Ascending aorta (tissue), 2 donors: ENCODE data around the gene HSPB6. TPM values are rescaled to one million over a fixed set of nuclear protein-coding genes. Genes with fewer than 3 reads are reported as not detected.

Experiments
- DNase-seq, 2 donors: peaks; one replicate each; pipeline ENCODE4 v3.0.0-alpha.2; 2019; ENCODE audit warnings: low spot score in 2 of 2
- H3K27ac ChIP-seq, 2 donors: fragments of 200-600 bp; sonication (generic); one replicate each; pipeline ENCODE4 v1.5.1; 2016 to 2017; ENCODE audit warnings: mild to moderate bottlenecking in 1 of 2
- H3K27me3 ChIP-seq: fragments of 200-600 bp; sonication (generic); one replicate; pipeline ENCODE4 v1.5.1; 2017
- H3K36me3 ChIP-seq, 2 donors: fragments of 200-600 bp; sonication (generic); one replicate each; pipeline ENCODE4 v1.5.1; 2016
- H3K4me1 ChIP-seq, 2 donors: fragments of 200-600 bp; sonication (generic); one replicate each; pipeline ENCODE4 v1.5.1; 2016 to 2017; ENCODE audit warnings: mild to moderate bottlenecking in 1 of 2
- H3K4me3 ChIP-seq, 2 donors: fragments of 200-600 bp; sonication (generic); one replicate each; pipeline ENCODE4 v1.5.1; 2016 to 2017; ENCODE audit warnings: mild to moderate bottlenecking in 1 of 2
- H3K9me3 ChIP-seq, 2 donors: fragments of 200-600 bp; sonication (generic); one replicate each; pipeline ENCODE4 v1.5.1; 2016
- CTCF ChIP-seq, 3 experiments: fragments of 200-600 bp in 2 of 3; fragments of 450-650 bp in 1 of 3; sonication (generic) in 2 of 3; IDR thresholded peaks; one replicate each; pipeline ENCODE4 v1.5.1; 2016 to 2019; ENCODE audit warnings: antibody characterized with exemption in 3 of 3, mild to moderate bottlenecking in 1 of 3, moderate library complexity in 1 of 3
- intact Hi-C: fragments of 100-400 bp; cut with DNase I; formaldehyde crosslinking; loops from one replicate; pipeline ENCODE4 v1.15.1; 2023
- total RNA-seq: library from RNA; depleted of rRNA; stranded (reverse); fragments of >200 nt; gene quantifications from one replicate; pipeline ENCODE4 v1.1.0, GENCODE V29; 2016

Gene HSPB6
- total RNA-seq, 1 donor from 2014 or later: 265 TPM

DNA sequence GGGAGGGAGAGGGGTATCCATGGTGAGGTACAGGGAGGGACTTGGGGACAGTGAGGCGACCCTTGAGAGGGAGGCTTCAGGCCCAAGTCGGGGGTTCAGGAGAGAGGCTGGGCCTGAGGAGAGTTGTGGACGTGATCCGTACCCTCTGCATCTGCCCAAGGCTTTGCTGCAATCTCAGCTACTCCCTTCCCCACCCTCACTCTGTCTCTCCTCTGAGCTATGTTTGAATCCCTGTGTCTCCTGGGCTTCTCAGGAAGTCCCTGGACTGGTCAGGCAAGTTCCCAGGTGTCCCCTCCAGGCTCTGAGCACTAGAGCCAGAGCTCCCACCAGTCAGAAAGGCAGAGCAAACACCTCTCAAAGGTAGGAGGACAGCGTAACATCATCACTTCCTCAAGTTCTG, 6.7 kb downstream of the HSPB6 start:
- no peak for DNase-seq
- H3K9me3 ChIP-seq: no peaks in the 10 kb centered on the region
- no peaks in the 10 kb centered on the region for H3K27me3 ChIP-seq
- peak overlapping the region in 1 of 2 donors; percentile 15 for H3K27ac ChIP-seq
- peak overlapping the region in 1 of 2 donors; percentile 5 for H3K4me3 ChIP-seq
- H3K36me3 ChIP-seq: peaks cover 18 to 24% of the 10 kb centered on the region in 2 donors
- peaks cover 0 to 25% of the 10 kb centered on the region in 2 donors for H3K4me1 ChIP-seq
- intact Hi-C loops: no loop called here
- TF ChIP-seq CTCF (IDR thresholded peaks at IDR 0.05): no peak

- Histone ChIP-seq H3K4me1 (peaks cover 5 to 26% of the 10 kb centered on the region in 2 donors), H3K9me3 (no peaks in the 10 kb centered on the region), H3K36me3 (peaks cover 8 to 14% of the 10 kb centered on the region in 2 donors), H3K27ac (peak within 1 kb of the TSS; percentile 75 to 84), H3K4me3 (peak within 1 kb of the TSS; percentile 82 to 91), H3K27me3 (no peaks in the 10 kb centered on the region)
- intact Hi-C loops: loop anchor here (1.0 to 10.0 kb wide), 5 partner anchors 9 to 604 kb away; partner anchors contain the start of genes FXYD7, HSPB6, OVOL3 and POLR2I
- DNase-seq: peak; percentile 99 to 100
- no peak for TF ChIP-seq CTCF (IDR thresholded peaks at IDR 0.05)
These were observed 8.5 kb downstream of the HSPB6 start, which contains the start of gene LIN37 for GRCh38 chr19:35748106-35749020. Gene LIN37 (plus strand): TSS chr19:35748576. CDS start chr19:35748725, 149 bp downstream.

DNA sequence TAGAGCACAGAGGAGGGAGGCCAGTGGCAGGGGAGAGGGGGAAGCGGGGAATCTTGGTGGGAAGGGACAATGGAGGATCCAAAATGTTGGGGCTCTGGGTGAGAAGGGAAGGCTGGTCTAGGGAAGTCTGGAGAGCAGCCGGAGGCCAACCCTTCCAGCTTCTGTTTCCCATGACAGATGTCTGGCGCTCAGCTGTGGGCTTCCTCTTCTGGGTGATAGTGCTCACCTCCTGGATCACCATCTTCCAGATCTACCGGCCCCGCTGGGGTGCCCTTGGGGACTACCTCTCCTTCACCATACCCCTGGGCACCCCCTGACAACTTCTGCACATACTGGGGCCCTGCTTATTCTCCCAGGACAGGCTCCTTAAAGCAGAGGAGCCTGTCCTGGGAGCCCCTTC, 10.3 kb downstream of the HSPB6 start:
- Histone ChIP-seq H3K27me3 (no peaks in the 10 kb centered on the region), H3K4me3 (peak overlapping the region; percentile 74 to 92), H3K4me1 (peaks cover 5 to 26% of the 10 kb centered on the region in 2 donors), H3K9me3 (no peaks in the 10 kb centered on the region), H3K27ac (peak overlapping the region; percentile 99 to 100), H3K36me3 (no peaks in the 10 kb centered on the region)
- intact Hi-C loops: loop anchor here (10.0 kb wide), 3 partner anchors 368 to 602 kb away; partner anchors contain the start of genes FXYD7, OVOL3, POLR2I and TBCB
- DNase-seq: no peak
- no peak for TF ChIP-seq CTCF (IDR thresholded peaks at IDR 0.05)

GRCh38 chr19:35746087-35746462, 10.8 kb downstream of the HSPB6 start:
- peak overlapping the region; percentile 74 to 92 for H3K4me3 ChIP-seq
- H3K27me3 ChIP-seq: no peaks in the 10 kb centered on the region
- intact Hi-C loops: loop anchor here (10.0 kb wide), 3 partner anchors 369 to 601 kb away; partner anchors contain the start of genes FXYD7, OVOL3, POLR2I and TBCB
- peaks cover 5 to 29% of the 10 kb centered on the region in 2 donors for H3K4me1 ChIP-seq
- no peaks in the 10 kb centered on the region for H3K36me3 ChIP-seq
- H3K27ac ChIP-seq: peak overlapping the region; percentile 99 to 100
- TF ChIP-seq CTCF (IDR thresholded peaks at IDR 0.05): no peak
- DNase-seq: no peak
- H3K9me3 ChIP-seq: no peaks in the 10 kb centered on the region

GRCh38 chr19:35745328-35746086, 11.3 kb downstream of the HSPB6 start, which contains the start of the genes PSENEN and U2AF1L4:
Gene PSENEN (plus strand): TSS chr19:35745651. CDS start chr19:35745931, 280 bp downstream.
Gene U2AF1L4 (minus strand): TSS chr19:35745418. CDS start chr19:35745391, 27 bp downstream.
- Histone ChIP-seq H3K27me3 (no peaks in the 10 kb centered on the region), H3K27ac (peak within 1 kb of the TSS; percentile 99 to 100), H3K4me1 (peaks cover 5 to 33% of the 10 kb centered on the region in 2 donors), H3K9me3 (no peaks in the 10 kb centered on the region), H3K36me3 (no peaks in the 10 kb centered on the region), H3K4me3 (peak within 1 kb of the TSS; percentile 74 to 92)
- intact Hi-C loops: loop anchor here (2.0 to 10.0 kb wide), 5 partner anchors 29 to 601 kb away; partner anchors contain the start of genes ARHGAP33, FXYD7, OVOL3 and POLR2I
- DNase-seq: peak; percentile 96 to 100
- TF ChIP-seq CTCF (IDR thresholded peaks at IDR 0.05): no peak
